ENCODE results near the gene ASB5. TPM values are rescaled to one million over a fixed set of nuclear protein-coding genes. Genes with fewer than 3 reads are reported as not detected.

Gene ASB5
- total RNA-seq, 4 donors from 2014 or later = not detected

DNA sequence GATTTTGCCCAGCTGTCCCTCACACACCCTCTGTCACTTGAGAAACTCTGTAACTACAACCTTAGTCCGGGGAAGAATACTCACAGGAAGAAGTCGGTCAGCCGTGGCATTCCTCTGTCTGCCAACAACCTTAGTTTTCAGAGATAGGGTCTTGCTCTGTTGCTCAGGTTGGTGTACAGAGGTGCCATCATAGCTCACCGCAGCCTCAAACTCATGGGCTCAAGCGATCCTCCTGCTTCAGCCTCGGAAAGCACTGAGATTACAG lies 38.6 kb upstream of the ASB5 start:
- no peaks in the 10 kb centered on the region for H3K36me3 ChIP-seq
- H3K4me1 ChIP-seq = no peaks in the 10 kb centered on the region
- H3K9me3 ChIP-seq = no peaks in the 10 kb centered on the region
- TF ChIP-seq POLR2A (IDR thresholded peaks at IDR 0.05) (no peak), CTCF (IDR thresholded peaks at IDR 0.05) (no peak)
- no peak overlapping the region for H3K4me3 ChIP-seq
- no peak overlapping the region for H3K27ac ChIP-seq
- DNase-seq = no peak
- no peaks in the 10 kb centered on the region for H3K27me3 ChIP-seq

DNA sequence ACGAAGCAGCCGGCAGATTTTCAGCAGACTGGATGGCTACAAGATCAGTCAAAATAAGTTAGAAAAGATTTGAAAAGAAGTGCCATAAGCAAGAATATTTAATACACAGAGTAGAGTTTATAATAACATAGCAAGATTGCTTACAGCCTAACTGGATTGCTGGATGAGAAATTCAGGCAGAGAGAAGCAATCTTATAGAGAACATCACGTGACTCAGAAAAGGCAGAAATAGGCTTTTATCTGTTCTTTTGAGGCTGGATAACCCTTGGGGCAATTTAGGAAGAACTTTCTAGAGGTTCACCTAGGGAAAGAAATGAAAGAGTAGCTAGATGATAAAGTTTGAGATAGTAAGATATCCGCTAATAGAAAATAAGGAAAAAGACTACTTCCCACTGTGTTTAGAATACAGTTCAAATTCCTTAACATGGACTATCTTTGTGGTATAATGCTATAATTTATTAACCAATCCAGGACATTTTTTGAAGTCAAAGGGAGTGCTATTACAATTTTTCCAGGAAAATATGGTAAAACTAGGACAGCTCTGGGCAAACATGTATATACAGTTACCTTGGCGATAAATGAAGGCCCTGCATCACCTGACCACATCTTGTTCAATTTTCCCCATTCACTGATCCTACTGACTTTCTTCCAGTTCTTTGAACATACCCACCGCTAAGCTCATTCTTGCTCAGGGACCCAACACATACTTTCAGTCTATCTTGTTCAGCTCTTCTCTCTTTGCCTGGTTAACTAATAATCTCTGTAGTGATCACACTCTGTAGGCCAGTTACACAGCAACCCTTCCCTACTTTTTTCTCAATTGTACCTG lies 38.0 kb upstream of the ASB5 start:
- TF ChIP-seq CTCF (IDR thresholded peaks at IDR 0.05) = no peak
- no peak for TF ChIP-seq POLR2A (IDR thresholded peaks at IDR 0.05)
- no peaks in the 10 kb centered on the region for H3K27me3 ChIP-seq
- H3K4me3 ChIP-seq = no peak overlapping the region
- DNase-seq = no peak
- H3K36me3 ChIP-seq = no peaks in the 10 kb centered on the region
- H3K4me1 ChIP-seq = no peaks in the 10 kb centered on the region
- H3K27ac ChIP-seq = no peak overlapping the region
- H3K9me3 ChIP-seq = no peaks in the 10 kb centered on the region

- Histone ChIP-seq H3K9me3 (no peaks in the 10 kb centered on the region), H3K4me1 (no peaks in the 10 kb centered on the region), H3K27me3 (no peaks in the 10 kb centered on the region), H3K4me3 (no peak overlapping the region), H3K36me3 (no peaks in the 10 kb centered on the region), H3K27ac (no peak overlapping the region)
- no peak for DNase-seq
- no peak for TF ChIP-seq POLR2A (IDR thresholded peaks at IDR 0.05)
- TF ChIP-seq CTCF (IDR thresholded peaks at IDR 0.05) = no peak
These were observed 34.9 kb upstream of the ASB5 start for GRCh38 chr4:176303938-176304337.

DNA sequence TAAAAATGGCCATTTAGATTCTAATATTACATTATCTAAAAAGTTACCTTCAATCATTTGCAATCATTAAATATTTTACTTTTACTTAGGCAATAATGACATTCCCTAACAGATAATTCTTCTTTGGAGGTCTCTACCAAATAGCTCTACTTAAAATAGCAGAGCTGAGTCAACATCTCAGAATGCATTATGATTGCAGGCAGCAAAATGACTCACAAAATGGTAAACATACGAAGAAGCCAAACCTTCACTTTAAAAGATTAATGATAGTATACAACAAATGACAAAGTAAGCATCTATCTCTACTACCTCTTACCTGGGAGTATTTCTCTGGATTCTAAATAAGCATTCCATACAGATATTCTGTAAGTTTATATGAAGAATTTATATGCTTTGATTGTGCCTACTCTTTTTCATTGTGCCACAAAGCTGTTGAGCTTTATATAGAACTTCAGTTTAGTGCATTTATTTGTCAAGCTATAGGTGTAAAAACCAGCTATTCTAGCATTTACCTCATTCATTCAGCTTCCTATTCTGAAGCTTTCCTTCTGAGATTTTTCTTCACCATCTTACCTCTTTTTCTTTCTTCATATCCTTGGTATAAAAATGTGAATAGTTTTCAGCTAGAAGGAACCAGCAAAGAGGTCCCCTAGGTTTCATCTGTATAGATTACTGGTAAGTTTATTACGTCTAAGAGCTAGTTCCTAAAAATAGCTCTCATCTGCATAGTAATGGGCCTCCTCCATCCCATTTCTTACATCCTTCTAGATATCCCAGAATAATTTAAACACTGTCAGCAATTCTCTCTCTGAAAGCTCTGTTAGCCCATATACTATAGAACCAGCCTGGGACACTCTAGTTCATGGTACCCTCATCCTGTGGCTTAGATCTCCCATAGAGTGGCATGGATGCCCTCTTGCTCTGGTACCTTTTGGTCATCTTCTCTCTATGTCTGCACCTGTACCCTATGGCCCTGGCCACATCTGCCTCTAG lies 33.6 kb upstream of the ASB5 start:
- TF ChIP-seq POLR2A (IDR thresholded peaks at IDR 0.05) = no peak
- no peak for TF ChIP-seq CTCF (IDR thresholded peaks at IDR 0.05)
- DNase-seq = no peak
- no peak overlapping the region for H3K4me3 ChIP-seq

DNA sequence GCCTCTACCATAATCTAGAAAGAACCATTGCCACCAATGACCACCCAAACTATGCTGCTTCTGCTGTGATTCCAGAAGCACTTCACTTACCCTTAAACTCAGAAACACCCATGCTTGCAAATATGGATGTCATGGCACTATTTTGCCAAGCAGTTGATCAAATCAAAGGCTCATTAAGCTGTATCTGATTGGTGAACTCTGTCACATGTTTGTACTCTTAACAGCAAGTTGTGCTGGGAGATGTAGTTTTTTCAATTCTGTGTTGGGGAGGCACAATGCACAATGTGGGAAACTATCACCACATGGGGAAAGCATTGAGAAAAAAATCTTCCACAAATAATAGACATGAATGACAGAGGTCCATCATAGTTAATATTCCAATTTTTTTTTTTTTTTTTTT lies 31.5 kb upstream of the ASB5 start:
- no peak for TF ChIP-seq POLR2A (IDR thresholded peaks at IDR 0.05)
- no peak for TF ChIP-seq CTCF (IDR thresholded peaks at IDR 0.05)
- Histone ChIP-seq H3K27ac (no peak overlapping the region), H3K9me3 (no peaks in the 10 kb centered on the region), H3K4me3 (no peak overlapping the region), H3K27me3 (no peaks in the 10 kb centered on the region), H3K4me1 (no peaks in the 10 kb centered on the region), H3K36me3 (no peaks in the 10 kb centered on the region)
- no peak for DNase-seq

More for the DNA sequence above, 33.6 kb upstream of the ASB5 start:
- Histone ChIP-seq H3K27me3 (no peaks in the 10 kb centered on the region), H3K4me1 (no peaks in the 10 kb centered on the region), H3K27ac (no peak overlapping the region), H3K36me3 (no peaks in the 10 kb centered on the region), H3K9me3 (no peaks in the 10 kb centered on the region)

Data from Peyer's patch (tissue), 4 donors.